ENCODE data around the gene CBL.

The CBL gene

GRCh38 chr11:119351232-119351631 lies 145.1 kb downstream of the CBL start:
- DNase-seq: no peak

- peak; percentile 77 for DNase-seq
Measured at GRCh38 chr11:119352857-119353260, 146.7 kb downstream of the CBL start.

- no peak for DNase-seq
Measured at GRCh38 chr11:119355091-119355843, 149.1 kb downstream of the CBL start.

- peak; percentile 79 for DNase-seq
Measured at GRCh38 chr11:119356349-119357031, 150.4 kb downstream of the CBL start.

GRCh38 chr11:119357074-119357473 lies 150.9 kb downstream of the CBL start:
- no peak for DNase-seq
